ENCODE data around the gene APBA1. TPM values are rescaled to one million over a fixed set of nuclear protein-coding genes. Genes with fewer than 3 reads are reported as not detected.

Gene APBA1
- total and polyA plus RNA-seq, 4 donors, result 0.95 to 8.1 (median 2.8) TPM

- H3K27me3 ChIP-seq (ENCODE audit: control insufficient read depth in 3 of 3, insufficient read depth in 3 of 3, low read length in 2 of 3), result no peaks in the 10 kb centered on the region
- peaks cover 0 to 10% (median 5%) of the 10 kb centered on the region in 5 donors for H3K4me1 ChIP-seq (ENCODE audit: control insufficient read depth in 5 of 5, insufficient read depth in 5 of 5, low read length in 5 of 5)
- H3K27ac ChIP-seq (ENCODE audit: low read depth in 1 of 2, low read length in 1 of 2), result peak overlapping the region in 1 of 2 donors; percentile 9
- DNase-seq (no peak), ATAC-seq (ENCODE audit: insufficient read depth, low FRiP score) (no peak)
- H3K9me3 ChIP-seq (ENCODE audit: control insufficient read depth in 4 of 4, insufficient read depth in 3 of 4, low read length in 3 of 4), result peaks cover 0 to 3% (median 0%) of the 10 kb centered on the region in 4 donors
- TF ChIP-seq CTCF (IDR thresholded peaks at IDR 0.05; ENCODE audit: control extremely low read depth, extremely low read depth), result no peak
- no peak overlapping the region for H3K9ac ChIP-seq (ENCODE audit: insufficient read depth in 1 of 2, low read length in 2 of 2)
- 85 to 89% methylated on average over 2 of the region's 2 CpGs for WGBS, 2 donors
- no peak overlapping the region for H3K4me3 ChIP-seq
- H3K36me3 ChIP-seq (ENCODE audit: control insufficient read depth in 4 of 4, insufficient read depth in 4 of 4, low read length in 4 of 4), result no peaks in the 10 kb centered on the region
Measured at GRCh38 chr9:69396759-69397158, 275.4 kb downstream of the APBA1 start.

GRCh38 chr9:69395718-69396117 is 276.5 kb downstream of the APBA1 start:
- DNase-seq, result no peak

GRCh38 chr9:69393425-69393824 is 278.7 kb downstream of the APBA1 start:
- peaks cover 0 to 3% (median 0%) of the 10 kb centered on the region in 4 donors for H3K9me3 ChIP-seq (ENCODE audit: control insufficient read depth in 4 of 4, insufficient read depth in 3 of 4, low read length in 3 of 4)
- H3K4me3 ChIP-seq, result no peak overlapping the region
- ATAC-seq (ENCODE audit: insufficient read depth, low FRiP score) (no peak), DNase-seq (no peak)
- 91% methylated on average over 6 of the region's 6 CpGs for WGBS, 2 donors
- no peak overlapping the region for H3K9ac ChIP-seq (ENCODE audit: insufficient read depth in 1 of 2, low read length in 2 of 2)
- no peaks in the 10 kb centered on the region for H3K27me3 ChIP-seq (ENCODE audit: control insufficient read depth in 3 of 3, insufficient read depth in 3 of 3, low read length in 2 of 3)
- peak overlapping the region in 1 of 2 donors; percentile 61 for H3K27ac ChIP-seq (ENCODE audit: low read depth in 1 of 2, low read length in 1 of 2)
- TF ChIP-seq CTCF (IDR thresholded peaks at IDR 0.05; ENCODE audit: control extremely low read depth, extremely low read depth), result no peak
- peaks cover 0 to 3% (median 0%) of the 10 kb centered on the region in 4 donors for H3K36me3 ChIP-seq (ENCODE audit: control insufficient read depth in 4 of 4, insufficient read depth in 4 of 4, low read length in 4 of 4)
- peaks cover 0 to 15% (median 5%) of the 10 kb centered on the region in 5 donors for H3K4me1 ChIP-seq (ENCODE audit: control insufficient read depth in 5 of 5, insufficient read depth in 5 of 5, low read length in 5 of 5)

More at GRCh38 chr9:69395718-69396117, 276.5 kb downstream of the APBA1 start:
- Histone ChIP-seq H3K9me3 (ENCODE audit: control insufficient read depth in 4 of 4, insufficient read depth in 3 of 4, low read length in 3 of 4) (peaks cover 0 to 3% (median 0%) of the 10 kb centered on the region in 4 donors), H3K27ac (ENCODE audit: low read depth in 1 of 2, low read length in 1 of 2) (no peak overlapping the region), H3K9ac (ENCODE audit: insufficient read depth in 1 of 2, low read length in 2 of 2) (no peak overlapping the region), H3K4me1 (ENCODE audit: control insufficient read depth in 5 of 5, insufficient read depth in 5 of 5, low read length in 5 of 5) (peaks cover 0 to 15% (median 5%) of the 10 kb centered on the region in 5 donors), H3K4me3 (no peak overlapping the region), H3K27me3 (ENCODE audit: control insufficient read depth in 3 of 3, insufficient read depth in 3 of 3, low read length in 2 of 3) (no peaks in the 10 kb centered on the region), H3K36me3 (ENCODE audit: control insufficient read depth in 4 of 4, insufficient read depth in 4 of 4, low read length in 4 of 4) (no peaks in the 10 kb centered on the region)
- TF ChIP-seq CTCF (IDR thresholded peaks at IDR 0.05; ENCODE audit: control extremely low read depth, extremely low read depth), result no peak
- no peak for ATAC-seq (ENCODE audit: insufficient read depth, low FRiP score)
- WGBS, 2 donors, result 88 to 89% methylated on average over 5 of the region's 5 CpGs

- WGBS, 2 donors, result 89 to 95% methylated on average over 5 of the region's 5 CpGs
- H3K4me1 ChIP-seq (ENCODE audit: control insufficient read depth in 5 of 5, insufficient read depth in 5 of 5, low read length in 5 of 5), result peaks cover 0 to 15% (median 5%) of the 10 kb centered on the region in 5 donors
- no peak overlapping the region for H3K9ac ChIP-seq (ENCODE audit: insufficient read depth in 1 of 2, low read length in 2 of 2)
- H3K9me3 ChIP-seq (ENCODE audit: control insufficient read depth in 4 of 4, insufficient read depth in 3 of 4, low read length in 3 of 4), result no peaks in the 10 kb centered on the region
- no peak overlapping the region for H3K4me3 ChIP-seq
- peaks cover 0 to 3% (median 0%) of the 10 kb centered on the region in 4 donors for H3K36me3 ChIP-seq (ENCODE audit: control insufficient read depth in 4 of 4, insufficient read depth in 4 of 4, low read length in 4 of 4)
- H3K27me3 ChIP-seq (ENCODE audit: control insufficient read depth in 3 of 3, insufficient read depth in 3 of 3, low read length in 2 of 3), result no peaks in the 10 kb centered on the region
- DNase-seq (no peak), ATAC-seq (ENCODE audit: insufficient read depth, low FRiP score) (no peak)
- TF ChIP-seq CTCF (IDR thresholded peaks at IDR 0.05; ENCODE audit: control extremely low read depth, extremely low read depth), result no peak
- H3K27ac ChIP-seq (ENCODE audit: low read depth in 1 of 2, low read length in 1 of 2), result peak overlapping the region in 1 of 2 donors; percentile 61
Measured at GRCh38 chr9:69392826-69393225, 279.3 kb downstream of the APBA1 start.
